Fibroblast of mammary gland (primary cell): ENCODE results near the gene YKT6.

Experiments used
- DNase-seq: peaks from one replicate; pipeline ENCODE4 v3.0.0-alpha.2; 2010; ENCODE audit warnings: low read depth
- H3K4me3 ChIP-seq: 2 replicates; pipeline ENCODE4 v1.5.1; 2011; ENCODE audit warnings: low read depth, mild to moderate bottlenecking, low read length, moderate library complexity; ENCODE audit not compliant: control insufficient read depth
- CTCF ChIP-seq: conservative IDR thresholded peaks from 2 replicates; pipeline ENCODE4 v1.5.1; 2011; ENCODE audit warnings: low read depth, low read length, inconsistent platforms; ENCODE audit not compliant: control insufficient read depth, insufficient read depth

YKT6 gene

GRCh38 chr7:44156453-44157010, 44.2 kb upstream of the YKT6 start:
- no peak overlapping the region for H3K4me3 ChIP-seq
- TF ChIP-seq CTCF = no peak
- DNase-seq = no peak

- H3K4me3 ChIP-seq = no peak overlapping the region
- no peak for TF ChIP-seq CTCF
- no peak for DNase-seq
These were observed 43.4 kb upstream of the YKT6 start for GRCh38 chr7:44157116-44158080.

- no peak for DNase-seq
- no peak for TF ChIP-seq CTCF
- H3K4me3 ChIP-seq = no peak overlapping the region
These were observed 42.5 kb upstream of the YKT6 start for GRCh38 chr7:44158096-44158872.

GRCh38 chr7:44158873-44159631, 41.7 kb upstream of the YKT6 start:
- DNase-seq = no peak
- H3K4me3 ChIP-seq = no peak overlapping the region
- TF ChIP-seq CTCF = no peak

GRCh38 chr7:44159824-44160630, 40.8 kb upstream of the YKT6 start:
- TF ChIP-seq CTCF = no peak
- no peak overlapping the region for H3K4me3 ChIP-seq
- DNase-seq = no peak
